Measurements from ENCODE around the gene INPP4B.

Gene INPP4B

GRCh38 chr4:142595222-142595871 lies 250.8 kb downstream of the INPP4B start:
- no peak for TF ChIP-seq CTCF (IDR thresholded peaks at IDR 0.05; ENCODE audit: borderline replicate concordance, insufficient read depth, low read depth, low read length)
- H3K4me3 ChIP-seq (ENCODE audit: low read depth, low read length), result no peak overlapping the region

- H3K4me3 ChIP-seq (ENCODE audit: low read depth, low read length), result no peak overlapping the region
- TF ChIP-seq CTCF (IDR thresholded peaks at IDR 0.05; ENCODE audit: borderline replicate concordance, insufficient read depth, low read depth, low read length), result no peak
Measured at GRCh38 chr4:142585411-142585810, 260.7 kb downstream of the INPP4B start.

- TF ChIP-seq CTCF (IDR thresholded peaks at IDR 0.05; ENCODE audit: borderline replicate concordance, insufficient read depth, low read depth, low read length), result no peak
- H3K4me3 ChIP-seq (ENCODE audit: low read depth, low read length), result no peak overlapping the region
Measured at GRCh38 chr4:142583708-142584107, 262.4 kb downstream of the INPP4B start.

GRCh38 chr4:142582340-142582739 lies 263.8 kb downstream of the INPP4B start:
- no peak for TF ChIP-seq CTCF (IDR thresholded peaks at IDR 0.05; ENCODE audit: borderline replicate concordance, insufficient read depth, low read depth, low read length)
- H3K4me3 ChIP-seq (ENCODE audit: low read depth, low read length), result no peak overlapping the region

GRCh38 chr4:142581881-142582280 lies 264.2 kb downstream of the INPP4B start:
- H3K4me3 ChIP-seq (ENCODE audit: low read depth, low read length), result no peak overlapping the region

GRCh38 chr4:142579443-142579842 lies 266.7 kb downstream of the INPP4B start:
- no peak for TF ChIP-seq CTCF (IDR thresholded peaks at IDR 0.05; ENCODE audit: borderline replicate concordance, insufficient read depth, low read depth, low read length)
- no peak overlapping the region for H3K4me3 ChIP-seq (ENCODE audit: low read depth, low read length)

More at GRCh38 chr4:142581881-142582280, 264.2 kb downstream of the INPP4B start:
- no peak for TF ChIP-seq CTCF (IDR thresholded peaks at IDR 0.05; ENCODE audit: borderline replicate concordance, insufficient read depth, low read depth, low read length)

GRCh38 chr4:142574306-142574705 lies 271.8 kb downstream of the INPP4B start:
- H3K4me3 ChIP-seq (ENCODE audit: low read depth, low read length), result no peak overlapping the region
- no peak for TF ChIP-seq CTCF (IDR thresholded peaks at IDR 0.05; ENCODE audit: borderline replicate concordance, insufficient read depth, low read depth, low read length)

Measured in GM12875 (cell line).